ENCODE data around the gene OGDH.

GRCh38 chr7:44748045-44748947, 141.9 kb downstream of the OGDH start, which contains the start of gene ZMIZ2:
- TF ChIP-seq CTCF (IDR thresholded peaks at IDR 0.05; ENCODE audit: low read depth, low read length) (no peak), POLR2A (IDR thresholded peaks at IDR 0.05; ENCODE audit: extremely low read depth, insufficient read length) (peak; percentile 66), MAX (IDR thresholded peaks at IDR 0.05; ENCODE audit: low read depth, low read length) (peak; percentile 36; the same call in 1 of the 2 replicates), MYC (IDR thresholded peaks at IDR 0.05; ENCODE audit: low read depth, low read length) (peak; percentile 22; the same call in 1 of the 2 replicates)
